ENCODE results near the gene RNF182.

- no peak for TF ChIP-seq CTCF (IDR thresholded peaks at IDR 0.05)
- TF ChIP-seq USF2 (IDR thresholded peaks at IDR 0.05; ENCODE audit: borderline replicate concordance, low read depth, low read length), result no peak
- no peak for TF ChIP-seq SIN3A (IDR thresholded peaks at IDR 0.05; ENCODE audit: borderline replicate concordance, low read depth, low read length)
- TF ChIP-seq EP300 (IDR thresholded peaks at IDR 0.05; ENCODE audit: borderline replicate concordance in 1 of 2, low read depth in 1 of 2, low read length in 1 of 2), result no peak
- TF ChIP-seq TAF1 (IDR thresholded peaks at IDR 0.05; ENCODE audit: borderline replicate concordance, low read depth, low read length), result no peak
- TF ChIP-seq POLR2AphosphoS5 (IDR thresholded peaks at IDR 0.05; ENCODE audit: low read depth, low read length), result no peak
- TF ChIP-seq PBX3 (IDR thresholded peaks at IDR 0.05), result no peak
- TF ChIP-seq RFX5 (IDR thresholded peaks at IDR 0.05; ENCODE audit: low read length), result no peak
- TF ChIP-seq EZH2phosphoT487 (IDR thresholded peaks at IDR 0.05; ENCODE audit: borderline replicate concordance, low read depth), result no peak
- no peak for TF ChIP-seq FOXM1 (IDR thresholded peaks at IDR 0.05; ENCODE audit: low read depth)
- TF ChIP-seq RXRA (IDR thresholded peaks at IDR 0.05; ENCODE audit: borderline replicate concordance, low read depth), result no peak
- no peak for TF ChIP-seq MAX (IDR thresholded peaks at IDR 0.05; ENCODE audit: low read depth)
- no peak for TF ChIP-seq CHD2 (IDR thresholded peaks at IDR 0.05; ENCODE audit: low read length, partially characterized antibody)
- TF ChIP-seq ELF1 (IDR thresholded peaks at IDR 0.05), result no peak
These were observed 13.4 kb upstream of the RNF182 start for GRCh38 chr6:13911337-13911736.
